Retinal pigment epithelial cell (primary cell): Measurements from ENCODE around the gene PTPA.

Experiments
- DNase-seq: peaks from one replicate; pipeline ENCODE4 v3.0.0-alpha.2; 2010; ENCODE audit warnings: low read depth
- H3K4me3 ChIP-seq: 2 replicates; pipeline ENCODE4 v1.5.1; 2011; ENCODE audit warnings: mild to moderate bottlenecking, low read length, control low read depth, moderate library complexity
- CTCF ChIP-seq: conservative IDR thresholded peaks from 2 replicates; pipeline ENCODE4 v1.5.1; 2011; ENCODE audit warnings: low read depth, low read length, control low read depth, inconsistent platforms

Gene PTPA

GRCh38 chr9:129084087-129084486, 27.1 kb upstream of the PTPA start:
- no peak for TF ChIP-seq CTCF
- DNase-seq: no peak
- no peak overlapping the region for H3K4me3 ChIP-seq

- no peak overlapping the region for H3K4me3 ChIP-seq
- DNase-seq: no peak
- TF ChIP-seq CTCF: no peak
Measured at GRCh38 chr9:129089246-129089645, 22.0 kb upstream of the PTPA start.

- TF ChIP-seq CTCF: no peak
- DNase-seq: no peak
- H3K4me3 ChIP-seq: no peak overlapping the region
Measured at GRCh38 chr9:129093602-129094386, 17.4 kb upstream of the PTPA start.

- no peak overlapping the region for H3K4me3 ChIP-seq
- no peak for DNase-seq
- no peak for TF ChIP-seq CTCF
Measured at GRCh38 chr9:129094387-129095169, 16.6 kb upstream of the PTPA start.

- TF ChIP-seq CTCF: no peak
- H3K4me3 ChIP-seq: no peak overlapping the region
- DNase-seq: no peak
Measured at GRCh38 chr9:129095170-129095667, 16.0 kb upstream of the PTPA start.

- DNase-seq: no peak
- no peak for TF ChIP-seq CTCF
Measured at GRCh38 chr9:129095908-129096307, 15.3 kb upstream of the PTPA start.

More at GRCh38 chr9:129095908-129096307, 15.3 kb upstream of the PTPA start:
- no peak overlapping the region for H3K4me3 ChIP-seq
